Superior temporal gyrus (tissue), 1 donor: ENCODE results near the gene PPIH.
"Not testable (repeated sequence)": the region's sequence is repeated elsewhere in the genome, so short reads cannot be mapped to it uniquely, and the experiment has no call there.

Experiments
- DNase-seq: peaks from one replicate; pipeline ENCODE4 v3.0.0-alpha.2; 2016; ENCODE audit errors: extremely low spot score

PPIH gene

GRCh38 chr1:42657981-42658876 is at the start of gene PPIH:
TSS of gene PPIH (plus strand) at chr1:42658423. CDS start at chr1:42658447, 24 bp downstream.
- DNase-seq: peak; percentile 95

GRCh38 chr1:42613803-42614131 is 44.5 kb upstream of the PPIH start:
- no peak for DNase-seq

GRCh38 chr1:42618866-42619265 is 39.4 kb upstream of the PPIH start:
- DNase-seq: no peak

- DNase-seq: no peak
Measured at GRCh38 chr1:42620307-42620706, 37.9 kb upstream of the PPIH start.

GRCh38 chr1:42621180-42621579 is 37.0 kb upstream of the PPIH start:
- not testable (repeated sequence) for DNase-seq

- not testable (repeated sequence) for DNase-seq
Measured at GRCh38 chr1:42627205-42627604, 31.0 kb upstream of the PPIH start.

GRCh38 chr1:42639116-42639515 is 19.1 kb upstream of the PPIH start:
- DNase-seq: no peak

GRCh38 chr1:42646056-42646455 is 12.2 kb upstream of the PPIH start:
- no peak for DNase-seq

GRCh38 chr1:42657201-42657600 is 1.0 kb upstream of the PPIH start:
- DNase-seq: no peak

- no peak for DNase-seq
Measured at GRCh38 chr1:42658877-42659337, 684 bp downstream of the PPIH start.

- no peak for DNase-seq
Measured at GRCh38 chr1:42660907-42661500, 2.8 kb downstream of the PPIH start.

GRCh38 chr1:42669936-42670335 is 11.7 kb downstream of the PPIH start:
- DNase-seq: no peak

GRCh38 chr1:42670425-42670824 is 12.2 kb downstream of the PPIH start:
- no peak for DNase-seq

GRCh38 chr1:42674214-42674613 is 16.0 kb downstream of the PPIH start:
- no peak for DNase-seq

GRCh38 chr1:42674682-42675081 is 16.5 kb downstream of the PPIH start:
- DNase-seq: no peak

GRCh38 chr1:42675467-42675866 is 17.2 kb downstream of the PPIH start:
- no peak for DNase-seq

- no peak for DNase-seq
Measured at GRCh38 chr1:42676534-42677087, 18.4 kb downstream of the PPIH start.

- peak; percentile 24 for DNase-seq
Measured at GRCh38 chr1:42679364-42679983, 21.3 kb downstream of the PPIH start.

- DNase-seq: no peak
Measured at GRCh38 chr1:42680055-42680454, 21.8 kb downstream of the PPIH start.

- DNase-seq: peak; percentile 63
Measured at GRCh38 chr1:42680921-42681683, 22.9 kb downstream of the PPIH start.

GRCh38 chr1:42681741-42682483 is 23.7 kb downstream of the PPIH start, which contains the start of gene YBX1:
TSS of gene YBX1 (plus strand) at chr1:42682418. CDS start at chr1:42682566, 148 bp downstream.
- DNase-seq: peak; percentile 100
